Fibroblast of lung (primary cell): Measurements from ENCODE around the gene GSTT4. TPM values are rescaled to one million over a fixed set of nuclear protein-coding genes. Genes with fewer than 3 reads are reported as not detected.
"Not testable (repeated sequence)": the region's sequence is repeated elsewhere in the genome, so short reads cannot be mapped to it uniquely, and the experiment has no call there.

Source experiments
- DNase-seq, 2 donors: peaks; one replicate each; pipeline versions ENCODE4 v3.0.0 to v3.0.0-alpha.2; 2010; ENCODE audit warnings: low read depth in 2 of 2
- H2AFZ ChIP-seq: 2 replicates; pipeline ENCODE4 v1.5.1; 2012; ENCODE audit warnings: low read length, control low read depth, inconsistent platforms
- H3K27ac ChIP-seq: 2 replicates; pipeline ENCODE4 v1.5.1; 2011; ENCODE audit warnings: low read length, control low read depth; ENCODE audit not compliant: insufficient read depth
- H3K27me3 ChIP-seq: 2 replicates; pipeline ENCODE4 v1.5.1; 2011; ENCODE audit warnings: mild to moderate bottlenecking, low read length; ENCODE audit not compliant: control insufficient read depth, insufficient read depth
- H3K36me3 ChIP-seq: 2 replicates; pipeline ENCODE4 v1.5.1; 2011; ENCODE audit warnings: low read length; ENCODE audit not compliant: control insufficient read depth, insufficient read depth
- H3K4me1 ChIP-seq: 2 replicates; pipeline ENCODE4 v1.5.1; 2011; ENCODE audit warnings: low read length; ENCODE audit not compliant: control insufficient read depth, insufficient read depth; ENCODE audit errors: extremely low read depth
- H3K4me2 ChIP-seq: 2 replicates; pipeline ENCODE4 v1.5.1; 2011; ENCODE audit warnings: low read length, control low read depth; ENCODE audit not compliant: insufficient read depth; ENCODE audit errors: extremely low read depth
- H3K4me3 ChIP-seq, 4 experiments: fragments of 200-600 bp in 1 of 4; sonication (generic) in 1 of 4; replicated peaks in 1 of 4; 2 replicates each; pipeline ENCODE4 v1.5.1; 2011 to 2016; ENCODE audit warnings: low read length in 4 of 4, low read depth in 3 of 4, mild to moderate bottlenecking in 3 of 4, control low read depth in 2 of 4, inconsistent platforms in 1 of 4, mixed read lengths in 1 of 4; ENCODE audit not compliant: insufficient read depth in 1 of 4; ENCODE audit errors: control extremely low read depth in 1 of 4
- H3K79me2 ChIP-seq: 2 replicates; pipeline ENCODE4 v1.5.1; 2012; ENCODE audit warnings: mild to moderate bottlenecking, low read length, inconsistent platforms; ENCODE audit not compliant: control insufficient read depth, insufficient read depth
- H3K9ac ChIP-seq: 2 replicates; pipeline ENCODE4 v1.5.1; 2011; ENCODE audit warnings: mild to moderate bottlenecking, low read length, control low read depth; ENCODE audit not compliant: insufficient read depth
- H3K9me3 ChIP-seq: 2 replicates; pipeline ENCODE4 v1.5.1; 2012; ENCODE audit warnings: low read depth, low read length; ENCODE audit not compliant: control insufficient read depth, insufficient read depth
- H4K20me1 ChIP-seq: 2 replicates; pipeline ENCODE4 v1.5.1; 2011; ENCODE audit warnings: low read length; ENCODE audit not compliant: control insufficient read depth, insufficient read depth; ENCODE audit errors: extremely low read depth
- polyA plus RNA-seq, 2 donors: library from polyadenylated mRNA; depleted of rRNA in 1 of 2; stranded (reverse) in 1 of 2; unstranded in 1 of 2; fragments of >200 nt; gene quantifications; 2 replicates each; pipeline ENCODE4 v1.2.1, GENCODE V29; 2011 to 2012; ENCODE audit warnings: missing spikeins in 1 of 2
- total RNA-seq: library from RNA; depleted of rRNA; stranded (reverse); fragments of >200 nt; gene quantifications from 2 replicates; pipeline ENCODE4 v1.2.1, GENCODE V29; 2014
- TF ChIP-seq, protein P1 (sequence below), 2 donors: IDR thresholded peaks in 1 of 2; conservative IDR thresholded peaks in 1 of 2; 1 replicate in 1 of 2; 2 replicates in 1 of 2; pipeline ENCODE4 v1.5.1; 2011 to 2012; ENCODE audit warnings: low read length in 2 of 2, control low read depth in 1 of 2, inconsistent platforms in 1 of 2, low read depth in 1 of 2, mild to moderate bottlenecking in 1 of 2

The GSTT4 gene
- total and polyA plus RNA-seq, 2 donors (not counting 1 experiment from before 2014, with no cell fraction given), result not detected

DNA sequence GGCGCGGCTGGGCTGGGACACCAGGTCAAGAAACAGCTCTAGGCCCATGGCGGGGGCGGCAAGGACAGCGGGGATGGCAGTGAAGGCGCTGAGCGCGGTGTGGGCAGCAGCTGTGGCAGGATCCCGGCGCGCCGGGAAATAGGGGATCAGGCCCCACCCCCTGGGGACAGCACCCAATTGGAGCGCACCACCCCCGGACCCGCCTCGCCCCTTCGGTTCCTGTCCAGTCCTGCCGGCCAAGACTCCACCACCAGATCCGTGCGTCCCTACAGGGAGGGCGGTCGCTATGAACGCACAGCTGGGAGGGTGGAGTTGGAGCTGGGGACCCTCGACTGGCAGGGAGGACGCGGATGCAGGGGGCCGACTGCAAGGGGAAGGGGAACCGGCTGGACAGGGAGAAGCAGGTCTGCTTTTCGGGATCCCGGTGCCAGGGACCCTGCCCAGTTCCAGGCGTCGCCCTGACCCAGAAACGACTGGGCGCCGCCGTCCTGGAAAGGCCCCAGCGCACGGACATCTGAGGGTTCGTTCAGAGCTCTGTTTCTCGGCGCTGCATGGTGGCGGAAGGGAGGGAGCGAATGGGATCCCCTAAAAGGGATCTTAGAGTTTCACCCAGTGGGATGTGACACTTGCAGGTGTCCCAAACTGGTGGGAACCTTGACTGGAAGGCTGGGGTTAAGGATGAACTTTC, 44.0 kb downstream of the GSTT4 start, which contains the start of gene GSTT2B:
Gene GSTT2B (minus strand): TSS at position 112 of the 688 bp plus-strand sequence. CDS start 64 bp downstream, at position 48.
- not testable (repeated sequence) for H3K9ac ChIP-seq, H3K36me3 ChIP-seq, H3K27ac ChIP-seq, H2AFZ ChIP-seq, H3K79me2 ChIP-seq, H3K4me1 ChIP-seq, H3K9me3 ChIP-seq, H4K20me1 ChIP-seq, H3K4me2 ChIP-seq, H3K27me3 ChIP-seq, DNase-seq
- peak within 1 kb of the TSS in 1 of 4 experiments; percentile 42 for H3K4me3 ChIP-seq

- TF ChIP-seq, protein P1, sequence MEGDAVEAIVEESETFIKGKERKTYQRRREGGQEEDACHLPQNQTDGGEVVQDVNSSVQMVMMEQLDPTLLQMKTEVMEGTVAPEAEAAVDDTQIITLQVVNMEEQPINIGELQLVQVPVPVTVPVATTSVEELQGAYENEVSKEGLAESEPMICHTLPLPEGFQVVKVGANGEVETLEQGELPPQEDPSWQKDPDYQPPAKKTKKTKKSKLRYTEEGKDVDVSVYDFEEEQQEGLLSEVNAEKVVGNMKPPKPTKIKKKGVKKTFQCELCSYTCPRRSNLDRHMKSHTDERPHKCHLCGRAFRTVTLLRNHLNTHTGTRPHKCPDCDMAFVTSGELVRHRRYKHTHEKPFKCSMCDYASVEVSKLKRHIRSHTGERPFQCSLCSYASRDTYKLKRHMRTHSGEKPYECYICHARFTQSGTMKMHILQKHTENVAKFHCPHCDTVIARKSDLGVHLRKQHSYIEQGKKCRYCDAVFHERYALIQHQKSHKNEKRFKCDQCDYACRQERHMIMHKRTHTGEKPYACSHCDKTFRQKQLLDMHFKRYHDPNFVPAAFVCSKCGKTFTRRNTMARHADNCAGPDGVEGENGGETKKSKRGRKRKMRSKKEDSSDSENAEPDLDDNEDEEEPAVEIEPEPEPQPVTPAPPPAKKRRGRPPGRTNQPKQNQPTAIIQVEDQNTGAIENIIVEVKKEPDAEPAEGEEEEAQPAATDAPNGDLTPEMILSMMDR (conservative IDR thresholded peaks at IDR 0.05 in 1 of 2, IDR thresholded peaks at IDR 0.05 in 1 of 2; ENCODE audit: low read depth in 1 of 2, low read length in 2 of 2), result peak; percentile 69 to 75
- not testable (repeated sequence) for H2AFZ ChIP-seq, H3K4me3 ChIP-seq, H3K9me3 ChIP-seq, H4K20me1 ChIP-seq, H3K9ac ChIP-seq, H3K4me1 ChIP-seq, H3K36me3 ChIP-seq, H3K4me2 ChIP-seq, H3K79me2 ChIP-seq, H3K27me3 ChIP-seq, H3K27ac ChIP-seq
- DNase-seq, result peak; percentile 39 to 59
Observed at GRCh38 chr22:23956301-23956900, 48.9 kb downstream of the GSTT4 start.

DNA sequence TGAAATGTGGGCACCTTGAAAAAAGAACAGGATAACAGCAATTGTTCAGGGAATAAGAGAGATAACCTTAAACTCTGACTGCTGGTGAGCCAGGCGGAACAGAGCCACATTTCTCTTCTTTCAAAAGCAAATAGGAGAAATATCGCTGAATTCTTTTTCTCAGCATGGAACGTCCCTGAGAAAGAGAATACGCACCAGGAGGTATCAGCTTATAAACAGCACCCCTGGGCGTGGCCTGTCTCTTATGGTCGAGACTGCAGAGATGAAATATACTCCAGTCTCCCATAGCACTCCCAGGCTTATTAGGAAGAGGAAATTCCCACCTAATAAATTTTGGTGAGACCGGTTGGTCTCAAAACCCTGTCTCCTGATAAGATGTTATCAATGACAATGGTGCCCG, 49.4 kb downstream of the GSTT4 start:
- H3K4me3 ChIP-seq, H3K27ac ChIP-seq, DNase-seq, H2AFZ ChIP-seq, H3K4me1 ChIP-seq, H3K4me2 ChIP-seq, H3K79me2 ChIP-seq, H3K9ac ChIP-seq, H3K27me3 ChIP-seq, H3K9me3 ChIP-seq, H3K36me3 ChIP-seq, H4K20me1 ChIP-seq: not testable (repeated sequence)

DNA sequence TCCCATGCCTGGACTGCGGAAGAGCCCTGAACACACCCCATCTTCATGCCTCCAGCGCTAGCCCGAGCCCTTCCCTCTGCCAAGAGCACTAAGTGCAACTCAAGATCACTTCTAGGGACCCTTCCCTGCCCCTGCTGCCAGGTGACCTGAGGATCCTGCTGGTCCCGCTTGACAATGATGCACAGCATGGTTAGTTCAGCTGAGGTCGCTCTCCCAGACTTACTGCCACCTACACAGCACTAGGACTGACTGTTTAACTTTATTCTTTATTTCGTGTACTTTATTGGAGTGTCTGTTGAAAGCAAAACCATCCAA, 50.3 kb downstream of the GSTT4 start:
- not testable (repeated sequence) for H3K9me3 ChIP-seq, H4K20me1 ChIP-seq, H3K4me1 ChIP-seq, H3K36me3 ChIP-seq, H3K27me3 ChIP-seq, H3K4me3 ChIP-seq, H3K9ac ChIP-seq, H3K79me2 ChIP-seq, DNase-seq, H2AFZ ChIP-seq, H3K4me2 ChIP-seq, H3K27ac ChIP-seq

GRCh38 chr22:23954193-23954990, 50.9 kb downstream of the GSTT4 start:
- not testable (repeated sequence) for H3K36me3 ChIP-seq

GRCh38 chr22:23953485-23953884, 51.8 kb downstream of the GSTT4 start:
- not testable (repeated sequence) for H3K9me3 ChIP-seq, DNase-seq, H4K20me1 ChIP-seq, H3K4me2 ChIP-seq, H2AFZ ChIP-seq, H3K9ac ChIP-seq, H3K4me1 ChIP-seq, H3K79me2 ChIP-seq, H3K36me3 ChIP-seq, H3K27ac ChIP-seq, H3K27me3 ChIP-seq, H3K4me3 ChIP-seq

More at GRCh38 chr22:23954193-23954990, 50.9 kb downstream of the GSTT4 start:
- not testable (repeated sequence) for H4K20me1 ChIP-seq, H2AFZ ChIP-seq, H3K4me2 ChIP-seq, H3K4me1 ChIP-seq, H3K9ac ChIP-seq, DNase-seq, H3K79me2 ChIP-seq, H3K27me3 ChIP-seq, H3K4me3 ChIP-seq, H3K27ac ChIP-seq, H3K9me3 ChIP-seq
